ENCODE measurements around the gene CCDC3.

DNA sequence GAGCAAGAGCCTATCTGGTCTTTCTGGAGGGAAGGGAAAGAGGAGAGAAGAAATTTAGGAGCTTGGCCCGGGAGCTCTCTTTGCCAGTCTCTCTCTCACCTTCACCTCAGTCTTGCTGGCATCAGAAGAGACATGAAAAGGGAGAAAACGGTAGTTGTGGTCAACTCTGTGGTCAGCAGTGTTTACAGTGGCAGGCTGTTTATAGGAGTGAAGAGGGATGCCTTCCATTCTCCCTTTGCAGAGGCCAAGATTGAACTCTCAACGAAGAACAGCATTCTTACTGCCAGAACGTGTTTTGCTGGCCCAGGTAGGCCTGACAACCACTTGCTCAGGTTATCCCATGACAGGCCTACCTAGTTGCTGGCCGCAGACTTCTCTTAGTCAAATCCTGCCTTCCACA, 133.3 kb downstream of the CCDC3 start:
- TF ChIP-seq, protein P1, sequence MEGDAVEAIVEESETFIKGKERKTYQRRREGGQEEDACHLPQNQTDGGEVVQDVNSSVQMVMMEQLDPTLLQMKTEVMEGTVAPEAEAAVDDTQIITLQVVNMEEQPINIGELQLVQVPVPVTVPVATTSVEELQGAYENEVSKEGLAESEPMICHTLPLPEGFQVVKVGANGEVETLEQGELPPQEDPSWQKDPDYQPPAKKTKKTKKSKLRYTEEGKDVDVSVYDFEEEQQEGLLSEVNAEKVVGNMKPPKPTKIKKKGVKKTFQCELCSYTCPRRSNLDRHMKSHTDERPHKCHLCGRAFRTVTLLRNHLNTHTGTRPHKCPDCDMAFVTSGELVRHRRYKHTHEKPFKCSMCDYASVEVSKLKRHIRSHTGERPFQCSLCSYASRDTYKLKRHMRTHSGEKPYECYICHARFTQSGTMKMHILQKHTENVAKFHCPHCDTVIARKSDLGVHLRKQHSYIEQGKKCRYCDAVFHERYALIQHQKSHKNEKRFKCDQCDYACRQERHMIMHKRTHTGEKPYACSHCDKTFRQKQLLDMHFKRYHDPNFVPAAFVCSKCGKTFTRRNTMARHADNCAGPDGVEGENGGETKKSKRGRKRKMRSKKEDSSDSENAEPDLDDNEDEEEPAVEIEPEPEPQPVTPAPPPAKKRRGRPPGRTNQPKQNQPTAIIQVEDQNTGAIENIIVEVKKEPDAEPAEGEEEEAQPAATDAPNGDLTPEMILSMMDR (IDR thresholded peaks at IDR 0.05; ENCODE audit: insufficient read depth, low read length, poor library complexity, severe bottlenecking): no peak
- no peak for TF ChIP-seq EZH2phosphoT487 (conservative IDR thresholded peaks at IDR 0.05; ENCODE audit: low read length)
